ENCODE results near the gene PIR.

DNA sequence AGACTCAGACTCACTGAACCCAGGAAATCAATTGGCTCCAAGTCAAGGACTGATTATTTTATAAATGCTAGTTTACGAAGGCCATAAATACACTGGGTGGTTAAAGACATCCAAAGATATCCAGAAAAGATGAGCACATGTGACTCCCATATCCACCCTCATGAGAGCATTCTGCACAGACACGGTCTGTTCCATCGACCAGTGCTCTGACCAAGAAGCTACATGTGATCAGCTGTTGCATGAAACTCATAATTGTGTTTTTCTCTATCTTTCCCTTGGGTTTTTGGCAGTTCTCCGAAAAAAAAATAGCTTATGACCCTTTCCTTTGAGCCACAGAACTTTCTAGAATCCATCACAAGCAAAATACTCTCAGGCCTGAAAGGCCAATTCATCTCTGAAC lies 2.7 kb upstream of the PIR start:
- TF ChIP-seq, protein P1, sequence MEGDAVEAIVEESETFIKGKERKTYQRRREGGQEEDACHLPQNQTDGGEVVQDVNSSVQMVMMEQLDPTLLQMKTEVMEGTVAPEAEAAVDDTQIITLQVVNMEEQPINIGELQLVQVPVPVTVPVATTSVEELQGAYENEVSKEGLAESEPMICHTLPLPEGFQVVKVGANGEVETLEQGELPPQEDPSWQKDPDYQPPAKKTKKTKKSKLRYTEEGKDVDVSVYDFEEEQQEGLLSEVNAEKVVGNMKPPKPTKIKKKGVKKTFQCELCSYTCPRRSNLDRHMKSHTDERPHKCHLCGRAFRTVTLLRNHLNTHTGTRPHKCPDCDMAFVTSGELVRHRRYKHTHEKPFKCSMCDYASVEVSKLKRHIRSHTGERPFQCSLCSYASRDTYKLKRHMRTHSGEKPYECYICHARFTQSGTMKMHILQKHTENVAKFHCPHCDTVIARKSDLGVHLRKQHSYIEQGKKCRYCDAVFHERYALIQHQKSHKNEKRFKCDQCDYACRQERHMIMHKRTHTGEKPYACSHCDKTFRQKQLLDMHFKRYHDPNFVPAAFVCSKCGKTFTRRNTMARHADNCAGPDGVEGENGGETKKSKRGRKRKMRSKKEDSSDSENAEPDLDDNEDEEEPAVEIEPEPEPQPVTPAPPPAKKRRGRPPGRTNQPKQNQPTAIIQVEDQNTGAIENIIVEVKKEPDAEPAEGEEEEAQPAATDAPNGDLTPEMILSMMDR (IDR thresholded peaks at IDR 0.05; ENCODE audit: poor library complexity), result no peak
- TF ChIP-seq EZH2 (IDR thresholded peaks at IDR 0.05; ENCODE audit: borderline replicate concordance), result no peak

Measured in hepatocyte (in vitro differentiated cells).